HEK293 (cell line): ENCODE data around the gene RIMS4.
A peak's percentile ranks its signal among the peaks of the same experiment; 100 is the strongest.

Source experiments
- CTCF ChIA-PET: fragments of 350-600 bp; formaldehyde crosslinking; extraction: SDS; loops from one replicate; lab custom pipeline; 2021; ENCODE audit warnings: antibody characterized with exemption; lab: Yijun Ruan, JAX
- POLR2A ChIA-PET: fragments of 300-600 bp; formaldehyde crosslinking; extraction: SDS; loops from one replicate; lab custom pipeline; 2020; ENCODE audit warnings: antibody characterized with exemption, inconsistent platforms; lab: Yijun Ruan, JAX
- H3K27ac ChIP-seq: fragments of 200-500 bp; sonication (Bioruptor generic); 2 replicates; pipeline ENCODE4 v1.5.1; 2014; ENCODE audit warnings: low read depth, low read length, control low read depth, inconsistent platforms; ENCODE audit errors: extremely low read depth
- H3K36me3 ChIP-seq, 2 experiments: fragments of 200-500 bp in 1 of 2; sonication (Bioruptor generic) in 1 of 2; 1 replicate in 1 of 2; 2 replicates in 1 of 2; pipeline ENCODE4 v1.5.1; 2014 to 2017; ENCODE audit warnings: inconsistent platforms in 2 of 2, low read length in 2 of 2; ENCODE audit not compliant: control insufficient read depth in 2 of 2, insufficient read depth in 1 of 2
- H3K4me1 ChIP-seq: fragments of 200-500 bp; sonication (Bioruptor generic); 2 replicates; pipeline ENCODE4 v1.5.1; 2014; ENCODE audit warnings: mild to moderate bottlenecking, low read length, inconsistent platforms; ENCODE audit not compliant: control insufficient read depth, insufficient read depth
- H3K4me3 ChIP-seq: 2 replicates; pipeline ENCODE4 v1.5.1; 2011; ENCODE audit warnings: low read depth, mild to moderate bottlenecking, control low read depth, low read length, moderate library complexity
- H3K9me3 ChIP-seq: fragments of 200-500 bp; sonication (Bioruptor generic); 2 replicates; pipeline ENCODE4 v1.5.1; 2014; ENCODE audit warnings: low read depth, low read length, inconsistent platforms; ENCODE audit not compliant: control insufficient read depth, insufficient read depth
- ATF2 ChIP-seq: fragments of 450-650 bp; formaldehyde crosslinking; IDR thresholded peaks from 2 replicates; pipeline ENCODE4 v1.5.1; 2016; ENCODE audit warnings: missing biosample characterization, missing genetic modification characterization, low read depth
- BCL6B ChIP-seq: fragments of 450-650 bp; formaldehyde crosslinking; IDR thresholded peaks from 2 replicates; pipeline ENCODE4 v1.5.1; 2017; ENCODE audit warnings: missing biosample characterization, missing genetic modification characterization
- IKZF3 ChIP-seq: fragments of 450-650 bp; IDR thresholded peaks from 2 replicates; pipeline ENCODE4 v1.5.0; 2018; ENCODE audit warnings: missing biosample characterization, mild to moderate bottlenecking, missing genetic modification characterization, moderate library complexity
- KLF16 ChIP-seq: fragments of 450-650 bp; formaldehyde crosslinking; IDR thresholded peaks from 2 replicates; pipeline ENCODE4 v1.5.1; 2017; ENCODE audit warnings: missing biosample characterization, missing genetic modification characterization
- PRDM2 ChIP-seq: fragments of 450-650 bp; formaldehyde crosslinking; IDR thresholded peaks from 2 replicates; pipeline ENCODE4 v1.5.1; 2016; ENCODE audit warnings: missing biosample characterization, missing genetic modification characterization, borderline replicate concordance
- RBAK ChIP-seq: fragments of 450-650 bp; formaldehyde crosslinking; IDR thresholded peaks from 2 replicates; pipeline ENCODE4 v1.5.1; 2016; ENCODE audit warnings: missing biosample characterization, missing genetic modification characterization
- SP2 ChIP-seq: fragments of 450-650 bp; formaldehyde crosslinking; IDR thresholded peaks from 2 replicates; pipeline ENCODE4 v1.5.1; 2016; ENCODE audit warnings: missing biosample characterization, missing genetic modification characterization
- SP3 ChIP-seq: fragments of 450-650 bp; formaldehyde crosslinking; IDR thresholded peaks from 2 replicates; pipeline ENCODE4 v1.5.1; 2016; ENCODE audit warnings: missing biosample characterization, missing genetic modification characterization
- TCF7L2 ChIP-seq: IDR thresholded peaks from 2 replicates; pipeline ENCODE4 v1.6.1; 2011; ENCODE audit warnings: low read depth, mild to moderate bottlenecking, inconsistent platforms, low read length, moderate library complexity, borderline replicate concordance
- ZNF121 ChIP-seq: fragments of 450-650 bp; formaldehyde crosslinking; IDR thresholded peaks from 2 replicates; pipeline ENCODE4 v1.5.1; 2016; ENCODE audit warnings: missing biosample characterization, missing genetic modification characterization
- ZNF23 ChIP-seq: fragments of 450-650 bp; formaldehyde crosslinking; IDR thresholded peaks from 2 replicates; pipeline ENCODE4 v1.5.1; 2016; ENCODE audit warnings: missing biosample characterization, missing genetic modification characterization, borderline replicate concordance
- ZNF341 ChIP-seq: fragments of 450-650 bp; formaldehyde crosslinking; IDR thresholded peaks from 2 replicates; pipeline ENCODE4; 2016; ENCODE audit warnings: low read depth, missing biosample characterization, missing genetic modification characterization
- ZNF510 ChIP-seq: fragments of 450-650 bp; formaldehyde crosslinking; IDR thresholded peaks from 2 replicates; pipeline ENCODE4 v1.5.1; 2018; ENCODE audit warnings: mild to moderate bottlenecking, missing genetic modification characterization, missing biosample characterization; ENCODE audit not compliant: insufficient replicate concordance
- ZNF558 ChIP-seq: fragments of 450-650 bp; formaldehyde crosslinking; IDR thresholded peaks from 2 replicates; pipeline ENCODE4 v1.5.1; 2016; ENCODE audit warnings: missing biosample characterization, missing genetic modification characterization
- ZSCAN18 ChIP-seq: fragments of 450-650 bp; formaldehyde crosslinking; IDR thresholded peaks from 2 replicates; pipeline ENCODE4 v1.5.1; 2016; ENCODE audit warnings: missing biosample characterization, missing genetic modification characterization
- ZXDB ChIP-seq: fragments of 450-650 bp; formaldehyde crosslinking; IDR thresholded peaks from 2 replicates; pipeline ENCODE4 v1.5.1; 2016; ENCODE audit warnings: missing biosample characterization, missing genetic modification characterization

Gene RIMS4

GRCh38 chr20:44836601-44837120 is 26.3 kb upstream of the RIMS4 start:
- no peaks in the 10 kb centered on the region for H3K9me3 ChIP-seq
- no peak overlapping the region for H3K27ac ChIP-seq
- H3K4me3 ChIP-seq = no peak overlapping the region
- CTCF ChIA-PET = no interaction called here
- TF ChIP-seq BCL6B (tag by site-specific recombination) = no peak
- TF ChIP-seq IKZF3 (tag by site-specific recombination) = no peak
- TF ChIP-seq SP3 (tag by site-specific recombination) = no peak
- TF ChIP-seq ZNF121 (tag by site-specific recombination) = no peak
- no peak for TF ChIP-seq SP2 (tag by site-specific recombination)
- TF ChIP-seq ZNF23 (tag by site-specific recombination) = no peak
- TF ChIP-seq TCF7L2 = no peak
- TF ChIP-seq ZXDB = no peak
- TF ChIP-seq KLF16 (tag by site-specific recombination) = 0 out of 2 replicates have a peak, but pooled peaks have one; percentile 7
- TF ChIP-seq ATF2 (tag by site-specific recombination) = 0 out of 2 replicates have a peak, but pooled peaks have one; percentile 24
- TF ChIP-seq ZNF510 (tag by site-specific recombination) = no peak
- TF ChIP-seq, all 188 proteins: peak for 2
- no peaks in the 10 kb centered on the region for H3K4me1 ChIP-seq
- H3K36me3 ChIP-seq = no peaks in the 10 kb centered on the region
- POLR2A ChIA-PET = no interaction called here

GRCh38 chr20:44835661-44836221 is 25.4 kb upstream of the RIMS4 start:
- Histone ChIP-seq H3K9me3 (no peaks in the 10 kb centered on the region), H3K4me1 (no peaks in the 10 kb centered on the region), H3K36me3 (no peaks in the 10 kb centered on the region), H3K4me3 (no peak overlapping the region), H3K27ac (no peak overlapping the region)
- ChIA-PET CTCF (interaction anchor here (0.6 to 0.8 kb wide), 3 partner anchors 27 to 1284 kb away, joined by 3 to 4 read pairs (median 3); no protein-coding TSS in a partner anchor), POLR2A (no interaction called here)
- no peak for TF ChIP-seq ZSCAN18 (tag by site-specific recombination)
- no peak for TF ChIP-seq PRDM2 (tag by site-specific recombination)
- TF ChIP-seq RBAK (tag by site-specific recombination) = no peak
- no peak for TF ChIP-seq ZNF558 (tag by site-specific recombination)
- peak; percentile 51; the same call in 1 of the 2 replicates for TF ChIP-seq ZNF341 (tag by site-specific recombination)
